K562 (cell line): ENCODE results near the gene KLHL30.

Experiments
- BRD9 ChIP-seq: fragments of 450-650 bp; IDR thresholded peaks from 2 replicates; pipeline ENCODE4 v1.6.1; 2018; ENCODE audit warnings: low read depth; ENCODE audit not compliant: partially characterized antibody
- CEBPB ChIP-seq: fragments of 450-650 bp; IDR thresholded peaks from 2 replicates; pipeline ENCODE4 v1.6.1; 2016; ENCODE audit warnings: missing genetic modification characterization, missing compliant biosample characterization
- NCOR1 ChIP-seq: fragments of 450-650 bp; IDR thresholded peaks from 2 replicates; pipeline ENCODE4 v1.6.1; 2016; ENCODE audit warnings: mild to moderate bottlenecking, moderate library complexity
- POU5F1 ChIP-seq: fragments of 150-350 bp; IDR thresholded peaks from 2 replicates; pipeline ENCODE4 v1.6.1; 2014; ENCODE audit warnings: borderline replicate concordance, low read length, low read depth, mild to moderate bottlenecking; ENCODE audit not compliant: partially characterized antibody
- ZNF133 ChIP-seq: fragments of 250-450 bp; sonication (Bioruptor Pico); IDR thresholded peaks from 2 replicates; pipeline ENCODE4 v1.4.0; 2020; ENCODE audit warnings: mild to moderate bottlenecking
- TF ChIP-seq, protein P1 (sequence below): fragments of 450-650 bp; formaldehyde crosslinking; IDR thresholded peaks from 2 replicates; pipeline ENCODE4 v1.4.0; 2020; ENCODE audit warnings: mild to moderate bottlenecking, moderate library complexity

- TF ChIP-seq BRD9, result no peak
- TF ChIP-seq, protein P1, sequence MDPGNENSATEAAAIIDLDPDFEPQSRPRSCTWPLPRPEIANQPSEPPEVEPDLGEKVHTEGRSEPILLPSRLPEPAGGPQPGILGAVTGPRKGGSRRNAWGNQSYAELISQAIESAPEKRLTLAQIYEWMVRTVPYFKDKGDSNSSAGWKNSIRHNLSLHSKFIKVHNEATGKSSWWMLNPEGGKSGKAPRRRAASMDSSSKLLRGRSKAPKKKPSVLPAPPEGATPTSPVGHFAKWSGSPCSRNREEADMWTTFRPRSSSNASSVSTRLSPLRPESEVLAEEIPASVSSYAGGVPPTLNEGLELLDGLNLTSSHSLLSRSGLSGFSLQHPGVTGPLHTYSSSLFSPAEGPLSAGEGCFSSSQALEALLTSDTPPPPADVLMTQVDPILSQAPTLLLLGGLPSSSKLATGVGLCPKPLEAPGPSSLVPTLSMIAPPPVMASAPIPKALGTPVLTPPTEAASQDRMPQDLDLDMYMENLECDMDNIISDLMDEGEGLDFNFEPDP, result no peak
- TF ChIP-seq ZNF133 (CRISPR knock-in tag), result no peak
- no peak for TF ChIP-seq NCOR1
- no peak for TF ChIP-seq CEBPB (tag)
- no peak for TF ChIP-seq POU5F1
Observed at GRCh38 chr2:238142382-238143205, 4.1 kb downstream of the KLHL30 start.
